Lower leg skin (tissue), 3 donors: ENCODE results near the gene C13orf46.

Experiments used
- POLR2A ChIP-seq, 2 donors: fragments of 450-650 bp; IDR thresholded peaks; one replicate each; pipeline ENCODE4 v1.6.1; 2016 to 2017; ENCODE audit warnings: antibody characterized with exemption in 2 of 2, mild to moderate bottlenecking in 1 of 2, moderate library complexity in 1 of 2
- TF ChIP-seq, protein P1 (sequence below), 3 donors: fragments of 450-650 bp; IDR thresholded peaks; one replicate each; pipeline ENCODE4 v1.5.1; 2016; ENCODE audit warnings: antibody characterized with exemption in 3 of 3, mild to moderate bottlenecking in 3 of 3, moderate library complexity in 2 of 3

DNA sequence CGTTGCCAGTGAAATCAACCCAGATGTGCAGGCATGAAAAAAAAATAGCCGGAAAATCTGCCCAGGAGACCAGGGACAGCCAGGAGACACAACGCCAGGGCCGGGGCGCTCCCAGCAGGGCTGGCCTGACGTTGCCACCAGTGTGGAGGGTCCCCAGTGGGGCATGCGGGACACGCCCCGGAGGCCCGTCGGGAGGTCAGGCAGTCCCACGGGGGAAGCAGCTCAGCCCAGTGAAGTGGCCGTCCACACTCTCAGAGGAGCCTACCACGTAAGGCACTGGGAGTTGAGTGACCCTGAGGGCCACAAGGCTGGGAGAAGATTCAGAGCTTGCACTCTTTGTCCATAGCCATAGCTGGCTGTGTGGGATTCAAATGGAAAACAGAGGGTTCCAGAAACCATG lies 56.8 kb downstream of the C13orf46 start:
- TF ChIP-seq, protein P1, sequence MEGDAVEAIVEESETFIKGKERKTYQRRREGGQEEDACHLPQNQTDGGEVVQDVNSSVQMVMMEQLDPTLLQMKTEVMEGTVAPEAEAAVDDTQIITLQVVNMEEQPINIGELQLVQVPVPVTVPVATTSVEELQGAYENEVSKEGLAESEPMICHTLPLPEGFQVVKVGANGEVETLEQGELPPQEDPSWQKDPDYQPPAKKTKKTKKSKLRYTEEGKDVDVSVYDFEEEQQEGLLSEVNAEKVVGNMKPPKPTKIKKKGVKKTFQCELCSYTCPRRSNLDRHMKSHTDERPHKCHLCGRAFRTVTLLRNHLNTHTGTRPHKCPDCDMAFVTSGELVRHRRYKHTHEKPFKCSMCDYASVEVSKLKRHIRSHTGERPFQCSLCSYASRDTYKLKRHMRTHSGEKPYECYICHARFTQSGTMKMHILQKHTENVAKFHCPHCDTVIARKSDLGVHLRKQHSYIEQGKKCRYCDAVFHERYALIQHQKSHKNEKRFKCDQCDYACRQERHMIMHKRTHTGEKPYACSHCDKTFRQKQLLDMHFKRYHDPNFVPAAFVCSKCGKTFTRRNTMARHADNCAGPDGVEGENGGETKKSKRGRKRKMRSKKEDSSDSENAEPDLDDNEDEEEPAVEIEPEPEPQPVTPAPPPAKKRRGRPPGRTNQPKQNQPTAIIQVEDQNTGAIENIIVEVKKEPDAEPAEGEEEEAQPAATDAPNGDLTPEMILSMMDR (IDR thresholded peaks at IDR 0.05) = no peak
- TF ChIP-seq POLR2A (IDR thresholded peaks at IDR 0.05) = no peak
